GM12892 (cell line): ENCODE data around the gene DHRSX.

Source experiments
- POLR2A ChIP-seq: IDR thresholded peaks from 2 replicates; pipeline ENCODE4 v1.6.1; 2011; ENCODE audit warnings: low read depth, low read length, control low read depth
- POLR2AphosphoS5 ChIP-seq: IDR thresholded peaks from 2 replicates; pipeline ENCODE4 v1.6.1; 2011; ENCODE audit warnings: low read depth, low read length, control low read depth
- TAF1 ChIP-seq: IDR thresholded peaks from 2 replicates; pipeline ENCODE4 v1.6.1; 2011; ENCODE audit warnings: low read depth, mild to moderate bottlenecking, control low read depth, low read length, borderline replicate concordance

DNA sequence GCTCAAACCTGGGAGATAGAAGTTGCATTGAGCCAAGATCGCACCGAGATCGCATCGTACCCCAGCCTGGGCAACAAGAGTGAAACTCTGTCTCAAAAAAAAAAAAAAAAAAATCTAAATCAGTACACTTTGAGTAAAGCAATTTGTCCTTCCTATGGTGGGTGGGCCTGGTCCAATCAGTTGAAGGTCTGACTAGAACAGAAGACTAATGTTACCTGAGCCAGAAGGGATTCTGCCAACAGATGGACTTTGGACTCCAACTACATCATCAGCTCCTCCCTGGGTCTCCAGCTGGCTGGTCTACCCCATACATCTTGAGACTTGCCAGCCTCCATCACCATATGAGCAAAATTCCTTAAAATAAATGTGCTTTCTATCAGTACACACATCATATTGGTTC is 155.2 kb downstream of the DHRSX start:
- TF ChIP-seq POLR2AphosphoS5 (no peak), POLR2A (no peak), TAF1 (no peak)
